ENCODE data around the gene TBX18.

TBX18 gene

DNA sequence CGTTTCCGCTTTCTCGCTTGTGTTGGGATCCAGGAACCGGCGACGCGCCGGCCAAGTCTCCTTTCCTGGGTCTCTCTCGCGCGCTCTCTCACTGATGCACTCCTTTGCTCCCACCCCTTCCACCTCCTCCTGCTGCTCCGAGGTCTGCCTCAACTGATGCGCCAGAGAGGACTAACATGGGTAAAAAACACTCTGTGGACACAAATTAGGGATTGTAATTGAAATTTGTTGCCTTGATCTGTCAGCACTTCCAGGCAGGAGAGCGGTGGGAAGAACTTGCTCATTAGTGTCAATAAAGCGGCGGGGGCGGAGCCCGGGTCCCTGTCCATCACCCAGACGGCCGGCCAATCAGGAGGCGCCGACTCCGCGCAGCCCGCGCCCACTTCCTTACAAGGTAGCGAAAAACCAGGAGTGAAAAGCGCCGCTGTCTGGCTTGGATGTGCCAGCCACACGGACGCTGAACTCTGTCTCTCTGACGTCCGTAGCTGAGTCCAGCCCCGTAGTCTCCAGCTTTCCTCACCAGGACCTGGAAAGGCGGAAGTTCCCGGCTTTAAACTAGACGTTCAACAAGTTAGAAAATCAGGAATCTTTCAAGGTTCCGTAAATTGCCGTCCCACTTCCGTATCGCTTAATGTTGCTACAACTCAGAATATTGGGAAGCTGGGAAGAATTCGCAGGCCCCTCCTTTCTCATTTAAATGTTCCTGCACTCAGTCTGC, at the start of gene TBX18:
TSS of gene TBX18 (minus strand) at position 267 of the 718 bp plus-strand sequence. CDS start 417 bp downstream, outside the sequence.
- no peak for DNase-seq

DNA sequence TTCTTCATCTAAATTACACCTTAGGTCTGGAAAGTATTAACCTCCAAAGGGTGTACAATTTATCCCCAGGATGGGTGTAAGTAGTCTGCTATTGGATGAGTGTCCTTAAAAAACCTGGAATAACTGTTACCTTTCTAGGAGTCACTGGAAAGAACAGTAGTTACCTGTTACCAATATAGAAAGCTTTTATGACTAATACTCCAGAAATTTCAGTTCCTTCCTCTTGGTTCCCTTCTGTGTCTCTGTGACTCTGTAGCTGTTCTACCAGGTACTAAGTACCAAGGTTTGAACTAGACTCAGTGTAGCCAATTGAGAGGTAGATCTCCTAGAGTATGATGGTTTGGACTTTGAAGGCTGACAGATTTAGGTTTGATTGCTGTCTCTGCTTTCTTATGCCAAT, 47.0 kb upstream of the TBX18 start:
- no peak for DNase-seq

DNA sequence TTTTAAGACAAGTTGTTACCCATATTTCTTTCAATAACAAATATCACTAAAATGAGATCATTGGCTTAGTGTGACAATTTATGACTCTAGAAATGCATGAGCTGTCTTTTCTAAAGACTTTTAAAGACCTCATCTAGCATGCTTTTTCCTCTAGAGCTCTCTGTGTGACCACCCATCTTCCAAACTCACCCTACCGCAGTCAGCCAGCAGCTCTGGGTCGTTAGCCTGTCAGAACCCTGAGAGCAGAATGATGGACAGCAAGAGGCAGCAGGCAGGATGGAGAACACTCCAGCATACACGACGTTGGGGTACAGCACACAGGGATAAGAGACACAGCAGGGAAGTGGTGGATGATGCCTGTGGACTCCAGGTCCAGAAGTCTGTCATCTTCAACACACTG, 45.1 kb upstream of the TBX18 start:
- DNase-seq = no peak

DNA sequence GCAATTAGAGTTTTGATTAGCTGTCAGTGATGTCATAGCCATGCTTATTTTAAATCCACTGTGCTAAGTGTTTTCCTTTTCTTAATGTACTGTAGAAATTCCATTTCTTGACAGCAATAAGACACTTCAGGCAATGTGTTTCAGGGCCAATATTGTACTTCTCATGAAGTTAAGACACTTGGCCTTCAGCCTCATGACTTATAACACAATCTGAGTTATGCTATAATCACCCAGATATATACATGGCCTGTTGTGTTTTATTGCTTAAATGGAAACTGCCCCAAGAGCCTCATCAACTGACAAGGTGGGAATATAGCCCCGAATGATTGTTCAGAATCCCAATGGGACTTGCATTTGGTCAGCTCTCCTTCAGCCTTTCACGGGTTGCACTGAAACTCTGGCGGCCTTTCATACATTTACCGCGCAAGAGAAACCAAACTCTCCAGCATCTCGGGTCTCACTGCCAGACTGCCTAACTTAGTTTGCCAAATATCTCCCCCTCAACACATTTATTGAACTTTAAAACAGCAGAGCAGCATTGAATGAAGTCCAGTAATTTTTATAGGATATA, 44.2 kb upstream of the TBX18 start:
- no peak for DNase-seq

DNA sequence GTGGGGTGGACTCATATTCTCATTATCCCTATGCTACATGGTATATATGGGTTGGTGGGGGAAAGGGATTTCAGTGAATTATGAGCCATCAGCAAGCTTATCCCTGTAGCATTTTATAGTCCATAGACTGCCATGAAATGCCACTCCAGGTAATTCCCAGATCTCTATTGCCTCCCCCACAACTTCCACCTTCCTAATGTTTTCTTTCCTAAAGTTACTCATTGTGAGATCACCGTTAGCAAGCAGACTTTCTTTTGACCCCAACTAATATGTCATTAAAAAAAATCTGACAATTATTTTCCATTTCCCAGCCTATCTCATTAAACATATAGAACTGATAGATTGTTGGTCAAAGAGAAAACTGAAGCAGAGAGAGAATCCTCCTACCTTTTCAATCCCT, 40.7 kb upstream of the TBX18 start:
- DNase-seq = no peak

DNA sequence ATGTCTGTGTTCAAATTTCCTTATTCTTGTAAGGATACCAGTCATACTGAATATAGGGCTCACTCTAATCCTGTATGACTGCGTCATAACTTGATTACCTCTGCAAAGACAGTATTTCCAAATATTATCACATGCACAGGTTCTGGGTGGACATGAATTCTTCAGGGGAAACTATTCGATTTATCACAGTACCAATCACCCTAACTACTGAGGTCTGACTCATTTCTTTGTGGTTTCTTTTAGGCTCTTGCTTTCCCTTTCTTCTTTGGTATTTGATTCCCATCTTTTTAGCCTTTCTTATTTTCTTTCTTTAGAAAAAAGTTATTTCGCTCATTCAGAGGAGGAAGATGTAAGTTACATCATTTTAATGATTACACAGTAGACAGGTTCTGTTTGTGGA, 40.3 kb upstream of the TBX18 start:
- no peak for DNase-seq

DNA sequence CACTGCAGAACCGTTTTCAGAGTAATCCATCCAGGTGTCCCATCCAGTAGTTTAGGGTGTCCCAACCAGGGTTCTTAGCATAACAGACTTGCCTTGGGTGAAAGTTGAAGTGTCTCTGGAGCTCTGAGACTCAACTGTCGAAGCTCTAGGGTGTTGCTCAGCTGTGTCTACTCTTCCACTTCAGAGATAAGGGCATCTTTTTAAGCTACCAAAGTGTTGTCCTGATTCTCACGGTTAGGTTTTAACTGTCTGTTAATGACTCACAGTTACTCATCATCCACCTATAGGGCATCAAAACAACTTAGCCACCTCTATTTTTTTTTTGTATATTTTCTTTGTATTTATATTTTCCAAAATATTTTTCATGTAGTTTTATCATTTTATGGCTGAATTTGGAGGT, 36.9 kb upstream of the TBX18 start:
- DNase-seq = no peak

DNA sequence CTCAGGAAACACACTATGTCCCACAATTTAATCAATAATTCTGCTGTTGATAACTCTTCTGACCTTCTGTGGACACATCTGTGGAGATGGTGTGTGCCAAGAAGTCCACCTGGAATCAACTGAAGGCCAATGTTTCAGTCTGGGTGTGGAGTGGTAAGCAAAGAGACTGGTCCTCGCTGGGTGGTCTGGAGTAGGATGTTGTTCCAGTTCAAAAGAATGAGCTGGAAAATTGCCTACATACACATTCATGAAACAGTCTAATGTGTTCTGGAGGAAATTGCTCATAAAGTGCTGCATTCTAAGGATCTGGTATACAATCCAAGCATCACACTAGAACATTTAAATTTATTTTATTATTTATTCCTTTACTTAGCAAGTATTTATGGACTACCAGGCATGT, 33.9 kb upstream of the TBX18 start:
- no peak for DNase-seq

DNA sequence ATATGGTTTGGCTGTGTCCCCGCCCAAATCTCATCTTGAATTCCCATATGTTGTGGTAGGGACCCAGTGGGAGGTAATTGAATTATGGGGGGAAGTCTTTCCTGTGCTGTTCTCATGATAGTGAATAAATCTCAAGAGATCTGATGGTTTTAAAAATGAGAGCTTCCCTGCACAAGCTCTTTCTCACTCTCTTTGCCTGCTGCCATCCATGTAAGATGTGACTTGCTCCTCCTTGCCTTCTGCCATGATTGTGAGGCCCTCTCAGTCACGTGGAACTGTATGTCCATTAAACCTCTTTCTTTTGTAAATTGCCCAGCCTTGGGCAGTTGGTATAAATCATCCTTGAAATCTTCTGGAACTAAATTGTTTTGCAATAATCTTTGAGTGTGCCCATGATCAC, 31.9 kb upstream of the TBX18 start:
- DNase-seq = no peak

DNA sequence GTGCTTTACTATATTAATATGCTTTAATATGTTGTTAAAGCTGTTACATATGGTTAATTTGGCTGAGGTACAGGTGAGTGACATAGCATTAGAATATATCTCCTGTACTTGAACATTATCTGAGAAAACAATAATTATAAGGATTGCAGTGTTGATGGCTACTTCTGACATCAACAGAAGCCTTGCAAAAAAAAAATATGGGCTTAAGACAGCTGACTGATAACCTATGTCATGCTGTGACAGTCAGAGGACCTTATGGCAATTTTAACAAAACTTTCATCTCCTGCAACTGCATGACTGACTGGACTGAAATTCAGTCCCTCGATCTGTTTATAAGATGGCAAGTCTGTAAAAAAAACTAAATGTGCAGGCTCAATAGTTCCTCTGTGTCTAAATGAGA, 27.5 kb upstream of the TBX18 start:
- no peak for DNase-seq

DNA sequence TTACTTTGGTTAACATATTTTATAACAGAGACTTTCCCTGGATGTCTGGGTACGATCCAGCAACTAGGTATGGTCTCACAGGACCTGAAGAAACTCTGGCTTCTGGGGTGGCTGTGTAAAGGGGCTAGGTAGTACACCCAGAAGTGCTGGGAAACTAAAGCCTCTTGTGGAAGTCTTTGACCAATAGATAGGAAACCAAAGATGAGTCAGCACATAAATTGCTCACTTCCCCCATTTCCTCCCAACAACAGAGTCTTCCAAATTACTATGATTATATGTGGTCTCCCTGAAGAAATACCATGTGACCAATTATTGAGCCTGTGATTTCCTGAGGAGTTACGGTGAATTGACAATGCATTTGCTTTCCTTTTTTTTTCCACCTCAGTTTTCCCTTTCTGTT, 26.8 kb upstream of the TBX18 start:
- DNase-seq = no peak

DNA sequence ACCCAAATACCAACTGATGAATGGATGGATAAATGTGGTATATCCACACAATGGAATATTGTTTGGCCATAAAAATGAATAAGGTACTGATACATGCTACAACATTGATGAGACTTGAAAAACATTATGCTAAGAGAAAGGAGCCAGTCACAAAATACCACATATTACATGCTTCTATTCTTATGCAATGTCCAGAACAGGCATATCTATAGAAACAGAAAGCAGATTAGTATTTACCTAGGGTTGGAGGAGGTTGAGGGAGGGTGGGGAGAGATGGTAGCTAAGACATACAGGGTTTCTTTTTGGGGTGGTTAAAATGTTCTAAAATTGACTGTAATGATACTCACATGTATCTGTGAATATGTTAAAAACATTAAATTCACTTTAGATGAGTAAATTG, 24.8 kb upstream of the TBX18 start:
- no peak for DNase-seq

DNA sequence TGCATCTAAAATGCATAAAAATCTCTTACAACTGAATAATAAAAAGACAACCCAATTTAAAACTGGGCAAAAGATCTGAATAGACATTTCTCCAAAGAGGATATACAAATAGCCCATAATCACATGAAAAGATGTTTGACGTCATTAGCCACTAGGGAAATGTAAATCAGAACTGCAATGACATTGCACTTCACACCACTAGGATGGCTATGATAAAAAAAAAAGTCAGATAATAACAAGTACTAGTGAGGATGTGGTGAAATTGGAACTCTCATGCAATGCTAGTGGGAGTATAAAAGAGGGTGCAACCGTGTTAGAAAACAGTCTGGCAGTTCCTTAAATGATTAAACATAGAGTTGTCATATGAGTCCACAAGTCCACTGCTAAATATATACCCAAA, 24.3 kb upstream of the TBX18 start:
- DNase-seq = no peak

DNA sequence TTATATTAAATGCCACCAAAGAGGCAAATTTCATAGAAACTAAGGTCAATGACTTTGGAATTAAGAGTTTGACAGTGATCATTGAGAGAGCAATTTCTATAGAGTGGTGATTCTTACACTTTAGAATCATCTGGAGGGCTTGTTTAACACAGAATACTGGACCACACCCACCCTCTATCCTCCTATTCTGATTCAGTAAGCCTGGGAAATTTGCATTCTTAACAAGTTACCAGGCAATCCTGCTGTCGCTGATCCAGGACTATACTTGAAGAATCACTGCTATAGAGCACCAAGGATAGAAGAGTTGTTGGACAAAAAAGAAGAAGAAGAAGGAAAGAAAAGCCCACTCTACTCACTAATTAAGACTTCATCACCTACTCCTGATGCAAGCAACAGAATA, 21.3 kb upstream of the TBX18 start:
- no peak for DNase-seq

DNA sequence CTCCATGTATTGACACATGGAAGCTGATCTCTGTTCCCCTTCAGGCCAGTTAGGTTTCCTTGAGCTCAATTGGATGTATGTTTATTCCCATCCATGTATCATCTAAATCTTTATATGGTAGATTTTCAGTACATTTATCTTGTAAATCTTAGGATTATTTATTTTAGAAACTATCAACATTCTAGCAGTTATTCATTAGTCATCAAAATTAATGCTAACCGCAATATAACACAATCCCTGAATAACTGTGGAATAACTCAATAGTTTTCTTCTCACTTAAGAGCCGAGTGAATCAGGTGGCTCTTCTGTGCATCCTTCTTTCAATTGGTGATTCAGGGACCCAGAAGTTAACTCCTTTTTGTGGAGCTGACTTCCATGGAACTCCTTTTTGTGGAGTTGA, 15.5 kb upstream of the TBX18 start:
- no peak for DNase-seq

DNA sequence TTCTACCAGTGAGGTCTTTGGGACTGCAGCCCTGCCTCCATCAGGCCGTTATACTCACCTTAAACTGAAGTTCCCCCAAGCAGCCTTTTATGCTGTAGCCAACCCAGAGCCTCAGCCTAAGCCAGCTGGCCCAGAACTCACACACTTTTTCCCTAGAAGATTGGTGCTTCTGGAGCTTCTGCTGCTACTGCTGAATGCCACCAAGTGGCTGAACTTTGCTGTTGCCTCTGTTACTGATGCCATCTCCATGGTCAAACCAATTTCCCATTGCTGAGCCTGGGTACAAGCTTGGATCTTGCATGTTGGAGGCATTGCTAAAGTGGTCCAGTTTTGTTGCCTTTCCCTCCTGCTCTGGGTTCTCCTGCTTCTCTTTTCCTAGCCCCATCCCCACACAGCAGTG, 15.0 kb upstream of the TBX18 start:
- DNase-seq = no peak

DNA sequence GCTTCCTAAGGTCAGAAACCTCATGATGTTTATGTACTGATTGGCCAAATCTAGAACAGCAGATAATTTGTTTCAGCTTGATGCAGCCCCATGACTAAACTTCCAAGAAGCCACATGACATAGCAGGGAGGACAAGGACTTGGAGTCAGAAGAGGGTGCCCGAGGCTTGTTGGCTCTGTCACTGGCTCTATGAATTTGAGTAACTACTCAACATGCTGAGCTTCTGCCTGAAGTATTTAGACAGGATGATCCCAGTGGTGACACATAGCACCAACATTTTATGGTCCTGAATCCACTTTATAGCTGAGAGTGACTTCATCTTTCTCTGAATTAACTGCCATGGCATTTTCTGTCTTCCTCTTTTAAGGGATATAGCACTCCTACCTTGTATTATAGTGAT, 13.5 kb upstream of the TBX18 start:
- DNase-seq = no peak

DNA sequence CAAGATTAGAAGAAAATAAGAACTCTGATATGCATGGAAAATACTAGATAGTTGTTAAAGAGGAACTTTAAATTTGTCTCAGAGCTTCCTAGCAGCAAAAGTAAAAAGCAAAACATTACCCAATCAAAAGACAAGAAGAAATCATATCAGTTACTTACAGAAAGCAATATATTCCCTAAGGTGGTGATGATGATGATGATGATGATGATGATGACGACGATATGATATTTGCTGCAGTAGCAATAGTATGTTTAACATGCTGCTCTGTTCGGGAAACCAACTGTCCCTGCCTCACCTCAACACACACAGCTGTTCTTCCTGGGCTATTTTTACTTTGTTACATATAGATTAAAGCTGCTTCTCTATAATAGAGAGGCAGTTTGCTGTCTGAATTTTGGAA, 12.0 kb upstream of the TBX18 start:
- no peak for DNase-seq

DNA sequence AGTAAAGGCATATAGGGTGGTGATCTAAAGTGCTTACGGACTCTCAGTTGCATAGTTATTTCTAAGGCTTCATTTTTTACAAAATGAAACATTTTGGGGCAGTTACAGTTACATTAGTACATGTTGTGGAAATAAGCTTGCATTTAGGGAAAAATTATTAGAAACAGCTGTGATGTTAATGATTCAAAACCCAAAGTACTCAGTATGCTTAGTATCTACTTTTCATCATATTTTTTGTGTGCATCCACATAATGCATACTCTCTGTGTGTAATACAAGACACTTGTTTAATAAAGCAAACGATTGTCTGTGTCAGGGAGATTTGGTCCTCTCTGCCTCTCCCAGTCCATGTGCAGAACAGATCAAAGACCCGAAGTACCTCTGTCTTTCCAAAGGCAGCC, 11.4 kb upstream of the TBX18 start:
- no peak for DNase-seq

DNA sequence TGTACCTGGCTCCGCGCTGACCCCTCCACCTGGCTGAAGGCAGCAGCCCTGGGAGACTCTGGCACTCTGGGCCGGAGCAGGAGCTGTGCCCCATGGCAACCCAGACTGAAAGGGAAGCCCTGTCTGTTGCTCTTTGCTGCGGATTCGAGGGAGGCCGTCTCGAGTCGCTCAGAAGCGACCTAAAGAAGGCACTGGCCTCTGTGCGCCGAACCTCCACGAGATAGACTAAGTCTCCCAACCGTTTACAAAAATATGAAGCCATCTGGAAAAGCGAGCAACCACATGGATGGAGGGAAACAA, 10.5 kb upstream of the TBX18 start:
- DNase-seq = no peak

DNA sequence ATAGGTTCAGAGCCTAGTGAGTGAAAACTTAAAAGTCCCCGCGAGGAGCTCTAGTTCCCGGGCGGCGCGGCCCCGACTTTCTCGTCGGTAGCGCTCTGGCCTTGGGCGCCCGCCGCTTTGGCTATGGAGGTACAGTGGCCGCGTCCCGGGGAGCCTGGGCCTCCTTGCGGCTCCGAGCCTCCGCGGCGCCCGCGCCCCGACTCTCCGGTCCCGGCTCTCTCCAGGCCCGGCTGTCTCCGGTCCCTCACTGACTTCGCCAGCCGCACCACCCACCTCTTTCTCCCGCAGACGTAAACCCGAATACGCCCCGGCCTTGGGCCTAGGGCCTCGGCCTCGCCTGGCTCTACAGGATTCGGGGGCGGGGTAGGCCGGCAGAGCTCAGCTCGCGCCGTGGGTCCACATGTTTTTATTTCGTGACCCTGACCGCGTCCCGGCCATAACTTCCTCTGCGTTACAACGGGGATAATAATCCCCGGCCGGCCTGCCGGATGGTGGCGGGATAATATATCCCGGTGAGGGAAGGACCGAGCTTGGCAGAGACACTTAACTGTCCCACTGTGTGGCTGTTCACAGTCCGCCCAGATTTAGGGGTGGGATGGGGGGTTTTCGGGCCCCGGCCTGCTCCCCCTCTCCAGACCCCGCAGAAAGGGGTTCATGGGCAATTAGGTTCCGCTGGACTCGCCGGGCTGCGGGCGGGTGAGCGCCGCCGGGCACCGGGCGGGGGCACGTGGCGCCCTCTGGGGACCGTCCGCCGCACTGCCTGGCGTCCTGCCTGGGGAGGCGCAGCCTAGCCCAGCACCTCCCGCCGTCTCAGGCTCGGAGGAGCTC, 10.0 kb upstream of the TBX18 start:
- DNase-seq = no peak

DNA sequence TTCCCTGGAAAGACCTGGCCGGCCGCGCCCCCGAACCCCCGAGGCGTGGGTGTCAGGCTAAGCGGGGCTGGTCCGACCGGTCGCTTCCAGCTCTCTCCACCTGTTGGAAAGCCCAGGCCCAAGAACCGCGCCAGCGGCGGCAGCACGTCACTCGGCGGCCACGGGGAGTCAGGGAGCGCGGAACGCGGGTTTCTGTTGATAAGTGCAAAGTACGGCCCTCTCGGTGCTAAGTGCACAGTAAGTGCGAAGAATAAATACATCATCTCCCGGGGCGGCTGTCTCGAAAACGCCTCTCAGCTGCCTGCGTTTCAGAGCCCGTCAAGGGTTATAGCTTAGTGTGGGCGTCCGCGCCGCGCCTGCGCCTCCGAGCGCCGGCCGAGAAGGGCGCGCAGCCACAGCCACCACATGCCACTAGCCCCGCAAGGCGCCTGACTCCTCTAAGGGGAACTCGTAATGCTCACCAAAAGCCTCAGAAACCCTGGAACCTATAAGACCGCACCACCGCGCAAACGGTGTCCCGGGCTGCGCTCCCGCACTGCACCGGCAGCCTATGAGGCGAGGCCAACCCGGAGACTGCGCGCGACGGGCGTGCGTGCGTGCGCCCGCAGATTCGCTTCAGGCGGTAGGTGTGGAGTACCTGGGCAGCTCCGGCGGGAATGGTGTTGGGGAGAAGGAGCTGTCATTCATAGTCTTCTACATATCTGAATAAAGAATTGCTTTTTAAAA, 9.2 kb upstream of the TBX18 start:
- no peak for DNase-seq

DNA sequence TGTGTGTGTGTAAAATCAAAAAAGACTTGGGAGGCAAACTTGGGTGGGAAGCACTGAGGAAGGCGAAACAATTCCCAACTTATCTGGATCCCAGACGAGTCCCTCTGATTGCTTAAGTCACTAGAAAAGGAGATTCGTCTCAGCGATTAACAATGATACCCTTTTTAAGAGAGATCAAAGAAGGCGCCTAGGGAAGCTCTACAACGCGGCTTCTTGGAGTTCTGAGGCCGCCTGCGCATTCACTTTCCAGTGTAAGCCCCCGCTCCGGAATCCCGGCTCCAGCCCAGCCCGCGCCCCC, 8.7 kb upstream of the TBX18 start:
- no peak for DNase-seq

Measured in NCI-H446 treated with DMSO at 0.1 percent for 48 hours (cell line).